Measurements from ENCODE around the gene EGFLAM.

EGFLAM gene

GRCh38 chr5:38267372-38267771 lies 9.0 kb downstream of the EGFLAM start:
- peaks cover 52% of the 10 kb centered on the region for H3K27me3 ChIP-seq (replicated peaks; ENCODE audit: control insufficient read depth, insufficient read depth, low read length)
- no peak overlapping the region for H3K9ac ChIP-seq (ENCODE audit: low read length)
- no peaks in the 10 kb centered on the region for H3K4me1 ChIP-seq (ENCODE audit: control insufficient read depth, insufficient read depth, low read length)
- no peaks in the 10 kb centered on the region for H3K36me3 ChIP-seq (ENCODE audit: control insufficient read depth, insufficient read depth, low read length, severe bottlenecking)
- no peak for DNase-seq (ENCODE audit: low read depth)
- no peaks in the 10 kb centered on the region for H3K9me3 ChIP-seq (ENCODE audit: control insufficient read depth, low read length)
- no peak overlapping the region for H3K4me3 ChIP-seq (ENCODE audit: low read length)

GRCh38 chr5:38273626-38274025 lies 15.3 kb downstream of the EGFLAM start:
- H3K9me3 ChIP-seq (ENCODE audit: control insufficient read depth, low read length), result peaks cover 44% of the 10 kb centered on the region
- no peak overlapping the region for H3K4me3 ChIP-seq (ENCODE audit: low read length)
- no peaks in the 10 kb centered on the region for H3K4me1 ChIP-seq (ENCODE audit: control insufficient read depth, insufficient read depth, low read length)
- no peak for DNase-seq (ENCODE audit: low read depth)
- H3K9ac ChIP-seq (ENCODE audit: low read length), result no peak overlapping the region
- H3K27me3 ChIP-seq (replicated peaks; ENCODE audit: control insufficient read depth, insufficient read depth, low read length), result no peaks in the 10 kb centered on the region
- no peaks in the 10 kb centered on the region for H3K36me3 ChIP-seq (ENCODE audit: control insufficient read depth, insufficient read depth, low read length, severe bottlenecking)

- DNase-seq (ENCODE audit: low read depth), result no peak
- H3K4me3 ChIP-seq (ENCODE audit: low read length), result no peak overlapping the region
- H3K9me3 ChIP-seq (ENCODE audit: control insufficient read depth, low read length), result peaks cover 44% of the 10 kb centered on the region
- no peaks in the 10 kb centered on the region for H3K36me3 ChIP-seq (ENCODE audit: control insufficient read depth, insufficient read depth, low read length, severe bottlenecking)
- no peaks in the 10 kb centered on the region for H3K4me1 ChIP-seq (ENCODE audit: control insufficient read depth, insufficient read depth, low read length)
- H3K9ac ChIP-seq (ENCODE audit: low read length), result no peak overlapping the region
- no peaks in the 10 kb centered on the region for H3K27me3 ChIP-seq (replicated peaks; ENCODE audit: control insufficient read depth, insufficient read depth, low read length)
Observed at GRCh38 chr5:38274370-38274769, 16.0 kb downstream of the EGFLAM start.

- Histone ChIP-seq H3K4me1 (ENCODE audit: control insufficient read depth, insufficient read depth, low read length) (no peaks in the 10 kb centered on the region), H3K36me3 (ENCODE audit: control insufficient read depth, insufficient read depth, low read length, severe bottlenecking) (no peaks in the 10 kb centered on the region), H3K9me3 (ENCODE audit: control insufficient read depth, low read length) (no peaks in the 10 kb centered on the region), H3K9ac (ENCODE audit: low read length) (no peak overlapping the region), H3K4me3 (ENCODE audit: low read length) (no peak overlapping the region), H3K27me3 (replicated peaks; ENCODE audit: control insufficient read depth, insufficient read depth, low read length) (peaks cover 30% of the 10 kb centered on the region)
- no peak for DNase-seq (ENCODE audit: low read depth)
Observed at GRCh38 chr5:38284384-38284783, 26.0 kb downstream of the EGFLAM start.

- Histone ChIP-seq H3K4me1 (ENCODE audit: control insufficient read depth, insufficient read depth, low read length) (no peaks in the 10 kb centered on the region), H3K4me3 (ENCODE audit: low read length) (no peak overlapping the region), H3K9me3 (ENCODE audit: control insufficient read depth, low read length) (no peaks in the 10 kb centered on the region), H3K9ac (ENCODE audit: low read length) (no peak overlapping the region), H3K36me3 (ENCODE audit: control insufficient read depth, insufficient read depth, low read length, severe bottlenecking) (no peaks in the 10 kb centered on the region), H3K27me3 (replicated peaks; ENCODE audit: control insufficient read depth, insufficient read depth, low read length) (peaks cover 33% of the 10 kb centered on the region)
- DNase-seq (ENCODE audit: low read depth), result no peak
Observed at GRCh38 chr5:38285226-38285625, 26.9 kb downstream of the EGFLAM start.

- no peaks in the 10 kb centered on the region for H3K4me1 ChIP-seq (ENCODE audit: control insufficient read depth, insufficient read depth, low read length)
- H3K4me3 ChIP-seq (ENCODE audit: low read length), result no peak overlapping the region
- no peak overlapping the region for H3K9ac ChIP-seq (ENCODE audit: low read length)
- peaks cover 36% of the 10 kb centered on the region for H3K27me3 ChIP-seq (replicated peaks; ENCODE audit: control insufficient read depth, insufficient read depth, low read length)
- no peak for DNase-seq (ENCODE audit: low read depth)
- H3K9me3 ChIP-seq (ENCODE audit: control insufficient read depth, low read length), result no peaks in the 10 kb centered on the region
- H3K36me3 ChIP-seq (ENCODE audit: control insufficient read depth, insufficient read depth, low read length, severe bottlenecking), result no peaks in the 10 kb centered on the region
Observed at GRCh38 chr5:38286002-38286401, 27.6 kb downstream of the EGFLAM start.

- Histone ChIP-seq H3K27me3 (replicated peaks; ENCODE audit: control insufficient read depth, insufficient read depth, low read length) (peaks cover 43% of the 10 kb centered on the region), H3K4me3 (ENCODE audit: low read length) (no peak overlapping the region), H3K36me3 (ENCODE audit: control insufficient read depth, insufficient read depth, low read length, severe bottlenecking) (no peaks in the 10 kb centered on the region), H3K4me1 (ENCODE audit: control insufficient read depth, insufficient read depth, low read length) (no peaks in the 10 kb centered on the region), H3K9ac (ENCODE audit: low read length) (no peak overlapping the region), H3K9me3 (ENCODE audit: control insufficient read depth, low read length) (no peaks in the 10 kb centered on the region)
- DNase-seq (ENCODE audit: low read depth), result no peak
Observed at GRCh38 chr5:38287124-38287523, 28.8 kb downstream of the EGFLAM start.

- Histone ChIP-seq H3K4me1 (ENCODE audit: control insufficient read depth, insufficient read depth, low read length) (no peaks in the 10 kb centered on the region), H3K9ac (ENCODE audit: low read length) (no peak overlapping the region), H3K27me3 (replicated peaks; ENCODE audit: control insufficient read depth, insufficient read depth, low read length) (peaks cover 42% of the 10 kb centered on the region), H3K36me3 (ENCODE audit: control insufficient read depth, insufficient read depth, low read length, severe bottlenecking) (no peaks in the 10 kb centered on the region), H3K4me3 (ENCODE audit: low read length) (no peak overlapping the region), H3K9me3 (ENCODE audit: control insufficient read depth, low read length) (peaks cover 3% of the 10 kb centered on the region)
- no peak for DNase-seq (ENCODE audit: low read depth)
Observed at GRCh38 chr5:38289457-38289856, 31.1 kb downstream of the EGFLAM start.

GRCh38 chr5:38290028-38290653 lies 31.8 kb downstream of the EGFLAM start:
- Histone ChIP-seq H3K9ac (ENCODE audit: low read length) (no peak overlapping the region), H3K4me1 (ENCODE audit: control insufficient read depth, insufficient read depth, low read length) (no peaks in the 10 kb centered on the region), H3K9me3 (ENCODE audit: control insufficient read depth, low read length) (peaks cover 3% of the 10 kb centered on the region), H3K36me3 (ENCODE audit: control insufficient read depth, insufficient read depth, low read length, severe bottlenecking) (no peaks in the 10 kb centered on the region), H3K27me3 (replicated peaks; ENCODE audit: control insufficient read depth, insufficient read depth, low read length) (peaks cover 39% of the 10 kb centered on the region), H3K4me3 (ENCODE audit: low read length) (no peak overlapping the region)
- no peak for DNase-seq (ENCODE audit: low read depth)

GRCh38 chr5:38291355-38291754 lies 33.0 kb downstream of the EGFLAM start:
- H3K36me3 ChIP-seq (ENCODE audit: control insufficient read depth, insufficient read depth, low read length, severe bottlenecking), result no peaks in the 10 kb centered on the region
- no peak for DNase-seq (ENCODE audit: low read depth)

GRCh38 chr5:38292228-38292627 lies 33.9 kb downstream of the EGFLAM start:
- no peak for DNase-seq (ENCODE audit: low read depth)
- H3K4me1 ChIP-seq (ENCODE audit: control insufficient read depth, insufficient read depth, low read length), result no peaks in the 10 kb centered on the region
- H3K9ac ChIP-seq (ENCODE audit: low read length), result no peak overlapping the region
- H3K36me3 ChIP-seq (ENCODE audit: control insufficient read depth, insufficient read depth, low read length, severe bottlenecking), result no peaks in the 10 kb centered on the region
- peaks cover 37% of the 10 kb centered on the region for H3K27me3 ChIP-seq (replicated peaks; ENCODE audit: control insufficient read depth, insufficient read depth, low read length)
- no peak overlapping the region for H3K4me3 ChIP-seq (ENCODE audit: low read length)
- peaks cover 3% of the 10 kb centered on the region for H3K9me3 ChIP-seq (ENCODE audit: control insufficient read depth, low read length)

More at GRCh38 chr5:38291355-38291754, 33.0 kb downstream of the EGFLAM start:
- Histone ChIP-seq H3K9ac (ENCODE audit: low read length) (no peak overlapping the region), H3K9me3 (ENCODE audit: control insufficient read depth, low read length) (peaks cover 3% of the 10 kb centered on the region), H3K27me3 (replicated peaks; ENCODE audit: control insufficient read depth, insufficient read depth, low read length) (peaks cover 36% of the 10 kb centered on the region), H3K4me1 (ENCODE audit: control insufficient read depth, insufficient read depth, low read length) (no peaks in the 10 kb centered on the region), H3K4me3 (ENCODE audit: low read length) (no peak overlapping the region)

GRCh38 chr5:38295751-38296150 lies 37.4 kb downstream of the EGFLAM start:
- H3K4me3 ChIP-seq (ENCODE audit: low read length), result no peak overlapping the region
- no peaks in the 10 kb centered on the region for H3K4me1 ChIP-seq (ENCODE audit: control insufficient read depth, insufficient read depth, low read length)
- peaks cover 25% of the 10 kb centered on the region for H3K27me3 ChIP-seq (replicated peaks; ENCODE audit: control insufficient read depth, insufficient read depth, low read length)
- H3K36me3 ChIP-seq (ENCODE audit: control insufficient read depth, insufficient read depth, low read length, severe bottlenecking), result no peaks in the 10 kb centered on the region
- no peak for DNase-seq (ENCODE audit: low read depth)
- no peak overlapping the region for H3K9ac ChIP-seq (ENCODE audit: low read length)
- H3K9me3 ChIP-seq (ENCODE audit: control insufficient read depth, low read length), result peaks cover 3% of the 10 kb centered on the region
